Thyroid gland (tissue), 4 donors: ENCODE results near the gene GLI3. TPM values are rescaled to one million over a fixed set of nuclear protein-coding genes. Genes with fewer than 3 reads are reported as not detected.

Source experiments
- DNase-seq, 2 donors: peaks; one replicate each; pipeline ENCODE4 v3.0.0-alpha.2; 2019
- H3K27ac ChIP-seq, 3 donors: fragments of 200-600 bp; sonication (generic); 1 replicate in 2 of 3; 2 replicates in 1 of 3; pipeline ENCODE4 v1.5.1; 2016 to 2019; ENCODE audit warnings: mild to moderate bottlenecking in 1 of 3, moderate library complexity in 1 of 3
- H3K27me3 ChIP-seq: fragments of 200-600 bp; sonication (generic); one replicate; pipeline ENCODE4 v1.5.1; 2019
- H3K36me3 ChIP-seq, 2 donors: fragments of 200-600 bp; sonication (generic); one replicate each; pipeline ENCODE4 v1.5.1; 2016 to 2019
- H3K4me1 ChIP-seq, 2 donors: fragments of 200-600 bp; sonication (generic); one replicate each; pipeline ENCODE4 v1.5.1; 2017 to 2019
- H3K4me3 ChIP-seq, 3 donors: fragments of 200-600 bp; sonication (generic); replicated peaks in 1 of 3; 1 replicate in 2 of 3; 2 replicates in 1 of 3; pipeline ENCODE4 v1.5.1; 2016; ENCODE audit warnings: mild to moderate bottlenecking in 1 of 3
- H3K9me3 ChIP-seq: fragments of 200-600 bp; sonication (generic); one replicate; pipeline ENCODE4 v1.5.1; 2017
- POLR2A ChIP-seq, 2 donors: fragments of 450-650 bp; IDR thresholded peaks; one replicate each; pipeline ENCODE4 v1.6.1; 2017; ENCODE audit warnings: antibody characterized with exemption in 2 of 2, mild to moderate bottlenecking in 2 of 2, moderate library complexity in 1 of 2
- WGBS, 2 donors: methylation state at CpG; one replicate each; pipeline ENCODE4 v1.1.5; 2017; 5-methylcytosine and 5-hydroxymethylcytosine counted together
- intact Hi-C: fragments of 100-400 bp; cut with DNase I; formaldehyde crosslinking; loops from one replicate; pipeline ENCODE4 v1.15.1; 2023
- total RNA-seq, 4 donors: library from RNA; depleted of rRNA; stranded (reverse); fragments of >200 nt; gene quantifications; one replicate each; pipeline ENCODE4 v1.2.3, GENCODE V29; 2016
- TF ChIP-seq, protein P1 (sequence below), 6 experiments: fragments of 200-600 bp in 3 of 6; fragments of 450-650 bp in 3 of 6; sonication (generic) in 3 of 6; IDR thresholded peaks; one replicate each; pipeline ENCODE4 v1.5.1; 2016 to 2019; ENCODE audit warnings: antibody characterized with exemption in 6 of 6, mild to moderate bottlenecking in 2 of 6, inconsistent platforms in 1 of 6, moderate library complexity in 1 of 6

GLI3 gene
- total RNA-seq, 4 donors from 2014 or later = 10.1 to 15.6 (median 13.6) TPM

- 84 to 86% methylated on average over 8 of the region's 8 CpGs for WGBS, 2 donors
- TF ChIP-seq POLR2A (IDR thresholded peaks at IDR 0.05) = no peak
- TF ChIP-seq, protein P1, sequence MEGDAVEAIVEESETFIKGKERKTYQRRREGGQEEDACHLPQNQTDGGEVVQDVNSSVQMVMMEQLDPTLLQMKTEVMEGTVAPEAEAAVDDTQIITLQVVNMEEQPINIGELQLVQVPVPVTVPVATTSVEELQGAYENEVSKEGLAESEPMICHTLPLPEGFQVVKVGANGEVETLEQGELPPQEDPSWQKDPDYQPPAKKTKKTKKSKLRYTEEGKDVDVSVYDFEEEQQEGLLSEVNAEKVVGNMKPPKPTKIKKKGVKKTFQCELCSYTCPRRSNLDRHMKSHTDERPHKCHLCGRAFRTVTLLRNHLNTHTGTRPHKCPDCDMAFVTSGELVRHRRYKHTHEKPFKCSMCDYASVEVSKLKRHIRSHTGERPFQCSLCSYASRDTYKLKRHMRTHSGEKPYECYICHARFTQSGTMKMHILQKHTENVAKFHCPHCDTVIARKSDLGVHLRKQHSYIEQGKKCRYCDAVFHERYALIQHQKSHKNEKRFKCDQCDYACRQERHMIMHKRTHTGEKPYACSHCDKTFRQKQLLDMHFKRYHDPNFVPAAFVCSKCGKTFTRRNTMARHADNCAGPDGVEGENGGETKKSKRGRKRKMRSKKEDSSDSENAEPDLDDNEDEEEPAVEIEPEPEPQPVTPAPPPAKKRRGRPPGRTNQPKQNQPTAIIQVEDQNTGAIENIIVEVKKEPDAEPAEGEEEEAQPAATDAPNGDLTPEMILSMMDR (IDR thresholded peaks at IDR 0.05) = no peak
- Histone ChIP-seq H3K9me3 (no peaks in the 10 kb centered on the region), H3K4me1 (no peaks in the 10 kb centered on the region), H3K27ac (no peak overlapping the region), H3K4me3 (no peak overlapping the region), H3K36me3 (no peaks in the 10 kb centered on the region), H3K27me3 (no peaks in the 10 kb centered on the region)
- no peak for DNase-seq
- intact Hi-C loops = no loop called here
Measured at GRCh38 chr7:42039921-42040320, 197.1 kb downstream of the GLI3 start.

- no peak overlapping the region for H3K27ac ChIP-seq
- no peaks in the 10 kb centered on the region for H3K9me3 ChIP-seq
- intact Hi-C loops = no loop called here
- no peak for DNase-seq
- no peaks in the 10 kb centered on the region for H3K27me3 ChIP-seq
- no peak overlapping the region for H3K4me3 ChIP-seq
- H3K36me3 ChIP-seq = no peaks in the 10 kb centered on the region
- H3K4me1 ChIP-seq = no peaks in the 10 kb centered on the region
- 69 to 70% methylated on average over 3 of the region's 3 CpGs for WGBS, 2 donors
- TF ChIP-seq, protein P1 (IDR thresholded peaks at IDR 0.05) = no peak
- no peak for TF ChIP-seq POLR2A (IDR thresholded peaks at IDR 0.05)
Measured at GRCh38 chr7:42035210-42035609, 201.8 kb downstream of the GLI3 start.

DNA sequence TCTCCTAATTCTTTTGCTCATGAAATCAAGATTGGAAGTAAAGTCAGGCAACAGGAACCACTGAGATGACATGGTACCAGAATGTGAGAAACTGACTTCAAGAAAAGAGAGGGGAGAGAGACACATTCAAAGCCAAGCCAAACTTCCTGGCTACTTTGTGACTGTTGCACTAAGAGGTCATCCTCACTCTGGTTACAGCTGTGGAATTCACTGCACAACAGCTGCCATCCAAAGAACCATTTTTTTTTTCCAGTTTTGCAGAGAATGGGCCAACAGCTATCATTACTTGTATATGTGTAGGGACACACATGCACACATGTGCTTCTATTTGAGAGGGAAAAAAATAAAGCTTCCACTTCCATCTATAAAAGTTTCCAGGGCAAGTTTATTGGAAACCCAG, 203.5 kb downstream of the GLI3 start:
- Histone ChIP-seq H3K27me3 (no peaks in the 10 kb centered on the region), H3K4me3 (no peak overlapping the region), H3K9me3 (no peaks in the 10 kb centered on the region), H3K27ac (no peak overlapping the region), H3K4me1 (no peaks in the 10 kb centered on the region), H3K36me3 (no peaks in the 10 kb centered on the region)
- DNase-seq = no peak
- TF ChIP-seq, protein P1 (IDR thresholded peaks at IDR 0.05) = no peak
- no peak for TF ChIP-seq POLR2A (IDR thresholded peaks at IDR 0.05)
- intact Hi-C loops = no loop called here

DNA sequence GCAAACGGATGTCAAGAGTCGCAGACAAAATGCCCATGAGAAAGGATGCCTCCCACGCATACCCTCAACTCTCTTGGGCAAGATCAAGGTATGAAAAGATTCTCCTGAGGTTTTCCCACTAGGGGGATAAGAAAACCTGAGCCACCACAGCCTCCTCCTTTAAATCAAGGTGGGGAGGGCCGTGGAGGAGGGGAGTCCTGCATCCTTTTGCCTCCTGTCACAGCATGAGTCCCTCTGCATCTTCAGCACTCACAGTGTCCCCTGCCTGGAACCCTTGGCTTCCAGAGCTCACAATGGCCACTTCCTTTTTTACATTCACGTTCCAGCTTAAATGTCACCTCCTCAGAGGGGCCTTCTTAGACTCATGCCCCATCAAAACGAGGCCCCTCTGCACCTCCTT, 207.6 kb downstream of the GLI3 start:
- no peak for DNase-seq
- Histone ChIP-seq H3K36me3 (no peaks in the 10 kb centered on the region), H3K4me1 (peaks cover 7 to 11% of the 10 kb centered on the region in 2 donors), H3K27me3 (no peaks in the 10 kb centered on the region), H3K9me3 (no peaks in the 10 kb centered on the region), H3K27ac (no peak overlapping the region), H3K4me3 (no peak overlapping the region)
- TF ChIP-seq, protein P1 (IDR thresholded peaks at IDR 0.05) = no peak
- TF ChIP-seq POLR2A (IDR thresholded peaks at IDR 0.05) = no peak
- intact Hi-C loops = no loop called here
- WGBS, 2 donors = 83 to 87% methylated on average over 6 of the region's 6 CpGs

GRCh38 chr7:42027521-42027920, 209.5 kb downstream of the GLI3 start:
- Histone ChIP-seq H3K27me3 (no peaks in the 10 kb centered on the region), H3K36me3 (no peaks in the 10 kb centered on the region), H3K4me3 (no peak overlapping the region), H3K4me1 (peaks cover 17 to 22% of the 10 kb centered on the region in 2 donors), H3K9me3 (no peaks in the 10 kb centered on the region), H3K27ac (no peak overlapping the region)
- TF ChIP-seq POLR2A (IDR thresholded peaks at IDR 0.05) = no peak
- TF ChIP-seq, protein P1 (IDR thresholded peaks at IDR 0.05) = no peak
- intact Hi-C loops = no loop called here
- 90 to 92% methylated on average over 3 of the region's 3 CpGs for whole genome bisulfite sequencing, 2 donors
- no peak for DNase-seq
